Stimulated activated CD4-positive, alpha-beta T cell treated with anti-CD3 and anti-CD28 coated beads, Interleukin-2, amount 100 ng/mL, for 48 hours (primary cell): ENCODE measurements around the gene S100A4.
A peak's percentile ranks its signal among the peaks of the same experiment; 100 is the strongest.

Source experiments
- DNase-seq, 2 donors: peaks; one replicate each; pipeline ENCODE4 v3.0.0-alpha.2; 2020

The S100A4 gene

DNA sequence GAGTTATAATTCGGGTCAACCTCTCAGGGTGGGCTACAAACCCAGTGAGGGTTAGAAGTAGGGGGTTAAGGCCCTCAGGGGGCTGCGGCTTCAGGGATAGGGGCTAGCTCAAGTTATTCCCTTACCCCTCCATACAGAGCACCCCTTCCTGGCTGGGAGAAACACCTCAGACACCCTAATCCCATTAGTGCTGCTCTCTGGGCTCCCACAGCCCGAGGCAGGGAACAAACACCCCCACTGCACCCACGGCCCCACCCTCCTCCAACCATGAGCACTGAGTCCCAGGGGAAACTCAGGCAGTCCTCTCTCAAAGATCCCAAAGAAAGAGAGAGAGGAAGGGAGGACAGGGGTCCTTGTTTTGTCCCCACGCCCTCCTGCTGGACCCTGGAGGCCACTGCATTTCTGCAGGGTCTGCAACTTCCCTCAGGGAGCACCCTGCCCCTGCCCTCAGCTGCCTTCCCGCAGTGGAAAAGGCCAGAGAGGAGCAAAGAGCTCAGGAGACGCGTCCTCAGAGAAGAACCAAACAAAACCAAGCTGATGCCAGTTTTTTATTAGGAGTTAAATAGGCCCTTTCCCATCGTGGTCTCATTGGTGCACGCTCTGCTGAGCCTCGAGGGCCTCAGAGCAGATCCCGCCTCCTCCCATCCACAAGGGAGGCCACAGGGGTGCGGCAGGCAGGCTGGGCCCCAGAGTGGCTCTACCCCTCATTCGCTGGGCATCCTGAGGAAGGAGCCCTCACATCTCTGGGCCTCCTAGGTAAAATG lies 1.4 kb upstream of the S100A4 start:
- DNase-seq, result no peak

DNA sequence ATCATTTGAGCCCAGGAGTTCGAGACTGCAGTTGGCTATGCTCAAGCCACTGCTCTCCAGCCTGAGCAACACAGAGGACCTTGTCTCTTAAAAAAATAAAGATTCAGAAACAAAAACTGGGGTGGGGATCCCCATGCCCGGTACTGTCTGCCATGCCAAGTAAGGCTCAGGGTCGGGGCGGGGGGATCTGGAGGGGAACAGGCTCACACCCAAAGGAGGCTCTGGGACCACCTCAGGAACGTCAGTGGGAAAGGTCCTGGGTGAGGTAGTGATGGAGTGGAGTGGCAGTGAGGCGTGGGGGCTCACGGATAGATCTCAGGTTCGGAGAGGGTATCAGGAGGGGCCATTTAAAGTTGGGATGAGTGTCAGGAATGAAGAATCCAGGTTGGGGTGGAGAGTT lies 765 bp upstream of the S100A4 start:
- no peak for DNase-seq

DNA sequence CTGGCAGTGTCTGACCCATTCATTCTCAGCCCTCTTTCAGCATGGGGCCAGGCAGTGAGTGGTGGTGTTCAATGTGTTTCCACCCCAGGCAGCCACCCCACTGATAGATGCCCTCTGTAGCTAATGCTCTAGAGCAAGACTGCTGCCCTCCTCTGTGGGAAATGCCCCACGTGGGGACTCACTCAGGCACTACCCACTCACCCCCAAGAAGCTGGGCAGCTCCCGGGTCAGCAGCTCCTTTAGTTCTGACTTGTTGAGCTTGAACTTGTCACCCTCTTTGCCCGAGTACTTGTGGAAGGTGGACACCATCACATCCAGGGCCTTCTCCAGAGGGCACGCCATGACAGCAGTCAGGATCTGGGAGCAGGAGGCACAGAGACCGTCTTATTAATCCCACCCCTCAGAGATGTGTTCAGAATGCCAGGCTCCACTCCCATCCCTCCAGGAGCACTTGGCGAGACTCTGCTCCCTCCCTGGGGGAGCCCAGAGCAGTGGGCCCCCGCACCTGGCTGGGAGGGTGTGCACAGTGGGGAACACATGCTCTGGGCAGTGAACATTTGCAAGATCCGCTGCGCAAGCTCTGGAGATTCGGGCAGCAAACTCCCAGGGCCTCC lies 1.0 kb downstream of the S100A4 start:
- DNase-seq, result no peak

DNA sequence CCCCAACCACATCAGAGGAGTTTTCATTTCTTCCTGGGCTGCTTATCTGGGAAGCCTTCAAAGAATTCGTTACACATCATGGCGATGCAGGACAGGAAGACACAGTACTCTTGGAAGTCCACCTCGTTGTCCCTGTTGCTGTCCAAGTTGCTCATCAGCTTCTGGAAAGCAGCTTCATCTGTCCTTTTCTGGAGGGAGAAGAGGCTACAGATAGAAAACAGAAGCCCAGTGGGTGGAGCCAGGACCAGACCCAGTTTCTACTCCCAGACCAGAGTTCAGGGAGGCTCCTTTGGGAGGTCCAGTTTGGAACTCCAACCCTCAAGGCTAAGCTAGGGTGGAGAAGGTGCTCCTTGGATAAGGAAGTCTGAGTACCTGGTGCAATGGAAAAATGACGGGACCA lies 1.9 kb downstream of the S100A4 start:
- DNase-seq, result no peak

DNA sequence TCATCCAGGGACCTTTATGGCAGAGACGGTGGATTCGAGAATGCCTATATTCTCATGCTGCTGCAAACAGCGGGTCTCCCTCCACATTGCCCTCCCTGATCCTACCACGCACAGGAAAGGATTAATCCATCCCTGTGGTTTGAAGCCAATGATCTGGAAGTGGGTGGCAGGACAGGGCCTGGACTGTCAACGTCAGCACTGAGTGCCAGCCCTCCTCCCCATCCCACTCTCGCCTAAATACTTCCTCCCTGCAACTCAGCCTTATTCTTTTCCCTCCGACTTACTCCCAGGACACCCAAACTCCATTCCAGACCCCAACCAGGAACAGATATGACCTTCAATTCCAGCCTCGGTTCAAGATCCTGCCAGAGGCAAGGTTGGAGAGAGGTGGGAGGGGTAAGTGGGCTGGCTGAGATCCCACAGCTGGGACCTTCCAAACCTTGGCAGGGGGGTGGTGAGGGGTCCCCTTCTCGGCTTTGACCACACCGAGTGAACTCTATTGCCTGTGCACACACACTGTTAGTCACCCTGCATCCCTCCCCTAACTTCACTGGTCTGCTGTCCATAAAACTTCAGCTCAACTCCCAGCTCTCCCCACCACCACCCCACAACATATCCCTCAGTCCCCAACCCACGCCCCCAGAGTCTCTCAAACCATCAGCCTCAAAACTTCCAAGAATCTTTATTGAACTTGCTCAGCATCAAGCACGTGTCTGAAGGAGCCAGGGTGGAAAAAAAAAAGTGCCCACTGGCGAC lies 2.5 kb downstream of the S100A4 start:
- no peak for DNase-seq

DNA sequence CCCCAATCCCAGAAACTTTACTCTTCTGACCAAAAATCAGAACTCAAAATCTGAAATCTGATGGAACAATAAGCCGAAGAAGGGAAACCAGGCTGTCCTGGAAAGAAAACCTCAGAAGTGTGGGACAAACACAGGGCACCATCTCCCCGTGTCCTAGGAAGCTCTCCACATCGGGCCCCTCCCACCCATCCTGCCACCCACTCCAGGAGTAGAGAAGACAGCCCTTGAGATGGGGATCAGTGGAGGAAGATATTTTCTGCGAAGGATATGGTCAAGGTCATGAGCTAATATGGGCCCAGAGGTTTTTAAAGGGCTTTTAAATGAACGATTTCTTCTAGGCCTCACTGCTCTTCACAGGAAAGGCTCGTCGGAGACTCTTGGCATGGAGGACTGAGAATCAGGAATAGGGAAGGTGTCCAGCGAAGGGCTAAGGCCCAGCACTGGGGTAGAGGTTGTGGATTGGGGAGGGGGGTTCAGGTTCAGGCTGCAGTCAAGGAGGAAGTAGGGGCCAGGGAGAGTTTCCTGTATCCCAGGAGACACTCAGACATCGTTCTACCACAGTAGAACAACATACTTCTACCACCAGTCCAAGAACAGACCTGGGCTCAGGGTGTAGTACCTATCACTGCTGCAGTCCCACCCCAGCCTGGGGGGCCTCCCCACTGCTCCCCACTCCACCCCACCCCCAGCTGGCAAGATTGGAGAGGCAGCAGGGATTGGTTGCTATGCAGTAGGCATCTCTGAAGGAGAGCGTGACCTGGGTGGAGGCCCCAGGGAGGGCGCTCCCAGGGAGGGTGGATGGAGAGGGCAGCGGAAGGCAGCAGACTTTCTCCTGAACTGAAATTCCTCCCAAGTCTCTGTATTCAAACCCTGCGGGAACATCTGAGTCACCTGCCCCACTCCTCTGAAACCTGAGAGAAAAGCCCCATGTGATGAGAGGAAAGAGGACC lies 3.7 kb downstream of the S100A4 start:
- DNase-seq, result no peak

DNA sequence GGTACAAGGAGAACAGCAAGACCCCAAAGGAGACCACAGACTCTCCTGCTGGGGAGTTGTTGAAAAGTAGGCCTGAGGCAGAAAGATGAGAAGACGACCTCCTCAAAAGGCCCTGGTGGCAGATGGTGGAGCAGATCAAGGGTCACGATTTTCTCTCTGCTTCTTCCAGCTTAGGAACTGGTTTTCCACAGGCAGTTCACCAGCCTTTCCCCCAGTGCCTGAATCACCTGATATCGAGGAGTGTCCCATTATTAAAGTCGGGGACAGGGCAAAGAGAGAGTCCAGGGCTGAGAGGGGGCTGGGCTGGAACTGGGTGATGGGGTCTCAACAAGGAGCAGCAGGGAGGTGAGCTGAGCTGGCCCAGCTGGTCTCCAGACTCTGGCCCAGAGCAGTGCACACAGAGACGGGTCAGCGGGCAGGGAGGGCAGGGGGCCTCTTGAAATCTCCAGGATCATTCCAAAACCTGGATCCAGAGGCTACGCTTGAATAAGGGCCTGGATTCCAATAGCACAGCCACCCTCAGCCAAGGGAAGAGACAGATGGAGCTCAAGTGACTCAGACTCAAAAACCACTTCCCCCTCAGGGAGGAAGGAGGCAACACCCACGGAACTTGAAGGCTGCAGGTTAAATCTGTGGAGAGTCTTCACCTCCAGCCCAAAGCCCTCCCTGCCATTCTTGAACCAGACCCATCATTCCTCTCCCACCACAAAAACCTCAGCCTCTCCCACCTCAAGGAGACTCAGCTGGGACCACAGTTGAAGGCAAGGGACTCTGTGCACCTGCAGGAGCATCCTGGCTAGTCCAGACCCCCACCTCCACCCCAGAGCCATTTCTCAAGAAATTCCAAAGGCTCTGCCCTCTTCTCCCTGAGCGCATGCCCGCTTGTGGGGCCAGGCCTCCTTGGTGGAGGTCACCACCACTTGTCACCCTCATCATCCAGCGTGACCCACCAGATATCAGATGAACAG lies 4.9 kb downstream of the S100A4 start, which contains the start of gene S100A5:
TSS of gene S100A5 (minus strand) at position 541 of the 968 bp plus-strand sequence. CDS start 743 bp downstream, outside the sequence.
- peak in 1 of 2 donors; percentile 34 for DNase-seq

DNA sequence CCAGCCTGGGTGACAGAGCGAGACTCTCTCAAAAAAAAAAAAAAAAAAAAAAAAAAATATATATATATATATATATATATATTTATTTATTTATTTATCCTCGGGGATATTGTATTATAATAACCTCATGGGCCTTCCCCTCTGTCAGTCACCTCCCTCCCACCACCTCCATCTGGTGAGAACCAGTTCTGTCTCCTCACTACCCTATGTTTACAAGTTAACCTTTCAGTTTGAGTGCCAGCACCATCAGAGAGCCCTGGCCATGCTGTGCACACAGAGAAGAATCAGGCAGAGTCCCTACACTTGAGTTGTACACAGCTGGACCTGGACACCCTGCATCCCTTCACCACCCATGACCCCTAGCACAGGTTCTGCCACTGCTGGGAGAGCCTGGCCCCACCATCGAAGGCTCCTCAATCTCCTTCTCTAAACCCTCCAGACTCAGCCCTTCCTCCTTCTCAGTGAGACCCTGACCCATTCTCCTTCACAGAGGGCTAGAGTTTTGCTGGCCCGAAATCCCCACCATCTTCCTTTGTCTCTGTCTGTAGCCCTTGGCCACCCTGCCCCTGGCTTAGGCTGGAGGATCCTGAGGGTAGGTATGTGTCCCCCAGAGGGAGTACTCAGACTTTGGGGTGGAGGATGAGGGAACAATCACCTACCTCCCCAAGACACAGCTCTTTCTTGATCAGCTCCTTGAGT lies 6.1 kb downstream of the S100A4 start:
- DNase-seq, result no peak

DNA sequence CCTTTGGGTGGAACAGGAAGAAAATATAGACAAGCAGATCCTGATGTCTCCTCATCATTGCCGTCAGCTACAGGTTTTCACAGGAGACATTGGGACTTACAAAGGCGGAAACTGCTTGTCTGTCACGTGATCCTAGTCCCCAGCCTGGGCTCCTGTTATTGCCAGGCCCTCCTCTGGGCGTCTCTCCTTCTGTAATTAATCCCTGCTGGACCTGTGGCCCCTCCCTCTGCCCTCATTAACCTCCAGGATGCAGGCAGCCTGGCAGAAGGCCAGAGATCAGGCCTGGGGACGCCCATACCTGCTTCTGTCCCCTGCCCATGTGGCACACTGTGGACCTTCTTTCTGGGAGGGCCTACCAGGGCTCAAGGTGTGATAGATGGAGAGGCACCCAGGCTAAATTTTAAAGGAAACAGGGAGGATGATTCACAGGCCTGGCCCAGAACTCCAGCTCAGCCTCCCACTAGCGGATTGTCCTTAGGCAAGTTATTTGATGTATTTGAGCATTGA lies 7.2 kb downstream of the S100A4 start:
- no peak for DNase-seq

DNA sequence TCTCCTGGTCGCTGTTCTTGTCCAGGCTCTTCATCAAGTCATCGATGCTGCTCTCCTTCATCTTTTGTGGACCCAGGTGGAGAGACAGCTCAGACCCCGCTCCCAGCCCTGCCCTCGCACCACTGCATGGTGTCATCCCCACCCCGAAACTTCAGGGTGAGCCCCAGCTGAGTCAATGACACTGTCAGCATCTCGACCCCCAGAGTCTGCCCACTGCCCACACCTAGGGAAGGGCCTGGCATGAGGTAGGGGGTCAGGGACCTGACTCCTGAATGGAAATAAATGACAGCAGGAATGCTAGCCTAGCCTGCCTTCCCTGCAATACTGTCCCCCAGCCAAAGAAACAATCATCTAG lies 8.3 kb downstream of the S100A4 start:
- DNase-seq, result no peak

DNA sequence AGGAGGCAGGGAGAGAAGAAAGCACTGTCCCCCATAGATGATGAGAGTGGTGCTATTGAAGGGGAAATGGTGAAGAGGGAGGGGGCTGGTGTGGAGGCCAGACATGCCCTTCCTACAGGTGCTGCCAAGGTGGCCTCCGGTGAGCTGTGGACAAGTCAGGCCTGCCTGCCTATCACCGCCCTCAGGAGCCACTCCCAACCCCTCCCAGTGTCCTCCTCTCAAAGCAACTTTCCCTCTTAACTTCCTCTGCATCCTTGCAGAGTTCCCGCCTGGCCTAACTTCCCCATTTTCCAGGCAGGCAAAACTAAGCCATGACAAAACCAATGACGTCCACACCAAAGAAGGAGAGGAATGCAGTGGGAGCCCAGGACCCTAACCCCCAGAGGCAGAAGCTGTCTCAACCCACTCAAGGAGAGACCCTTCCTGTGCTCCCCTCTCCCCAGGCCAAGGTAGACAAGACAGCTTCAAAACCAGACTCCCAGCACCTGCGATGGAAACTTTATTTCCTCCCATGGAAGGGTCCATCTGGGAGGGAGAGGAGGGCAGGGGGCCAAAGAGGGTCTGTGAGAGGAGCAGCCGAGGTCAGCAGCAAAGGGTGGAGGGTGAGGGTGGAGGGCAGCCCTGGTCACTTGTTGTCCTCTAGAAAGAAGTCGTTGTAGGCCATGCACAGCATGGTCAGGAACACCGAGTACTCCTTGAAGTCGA lies 8.8 kb downstream of the S100A4 start:
- DNase-seq, result no peak

DNA sequence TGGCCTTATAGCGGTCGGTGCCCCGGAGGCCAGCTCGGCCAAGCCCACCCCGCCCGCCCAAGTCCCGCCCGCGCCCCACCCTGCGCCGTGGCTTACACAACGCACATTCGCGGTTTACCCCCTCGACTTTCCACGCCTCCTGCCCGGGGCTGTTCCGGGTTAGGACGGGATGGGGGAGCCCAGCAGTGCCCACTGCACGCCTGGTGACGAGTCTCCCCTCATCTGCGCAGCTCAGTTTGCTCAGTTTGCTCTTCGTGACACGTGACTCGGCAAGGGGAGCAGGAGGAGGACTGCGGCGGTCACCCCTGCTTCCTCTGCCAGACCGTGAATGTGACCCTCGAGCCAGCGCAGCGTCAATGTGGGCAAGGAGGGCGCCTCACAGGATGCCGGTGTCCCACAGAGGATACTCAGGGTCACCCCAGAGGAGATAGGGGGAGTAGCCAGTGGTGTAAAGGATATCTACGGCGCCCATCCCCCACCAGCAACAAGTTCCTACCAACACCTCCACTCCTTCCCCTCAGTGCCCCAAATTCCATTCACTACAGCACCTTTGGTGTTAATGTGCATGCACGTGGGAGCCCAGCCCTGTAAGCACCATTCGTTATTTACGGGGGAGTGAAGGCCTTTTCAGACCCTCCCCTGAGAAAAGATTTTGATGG lies 9.5 kb downstream of the S100A4 start:
- peak; percentile 60 to 69 for DNase-seq

DNA sequence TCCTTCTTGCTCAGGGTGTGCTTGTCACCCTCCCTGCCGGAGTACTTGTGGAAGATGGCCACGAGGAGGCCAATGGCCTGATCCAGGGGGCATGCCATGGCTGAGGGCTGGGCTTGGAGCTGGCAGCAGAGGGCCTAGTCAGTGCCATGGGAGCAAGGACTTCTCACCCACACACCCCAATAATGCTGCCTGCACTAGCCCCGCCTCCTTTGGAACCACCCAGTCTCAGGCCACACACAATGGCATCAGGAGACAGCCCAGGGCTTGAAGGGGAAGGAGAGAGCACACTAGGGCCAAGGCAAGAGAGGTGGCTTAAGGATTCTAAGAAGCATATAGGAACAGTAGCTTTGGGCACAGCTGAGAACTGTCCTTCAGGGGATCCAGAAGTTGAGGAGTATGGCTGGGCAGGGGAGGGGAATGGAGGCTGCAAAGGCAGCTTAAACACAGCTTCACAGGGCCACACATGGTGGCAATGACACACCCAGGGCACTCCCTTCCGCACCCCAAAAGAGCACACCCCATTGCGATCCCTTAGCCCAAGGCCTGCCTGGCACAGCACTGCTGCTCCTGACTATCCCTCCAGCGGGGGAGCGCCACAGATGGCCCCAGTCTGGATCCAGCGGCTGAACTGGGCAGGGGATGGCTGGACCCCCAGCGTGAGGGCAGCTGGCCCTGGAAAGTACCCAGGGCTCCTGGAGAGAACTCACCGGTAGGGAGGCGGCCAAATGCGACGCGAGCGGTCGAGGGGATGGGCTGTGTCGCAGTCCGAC lies 10.2 kb downstream of the S100A4 start, which contains the start of gene S100A6:
TSS of gene S100A6 (minus strand) at position 750 of the 770 bp plus-strand sequence. CDS start at position 98, 652 bp downstream.
- no peak for DNase-seq

DNA sequence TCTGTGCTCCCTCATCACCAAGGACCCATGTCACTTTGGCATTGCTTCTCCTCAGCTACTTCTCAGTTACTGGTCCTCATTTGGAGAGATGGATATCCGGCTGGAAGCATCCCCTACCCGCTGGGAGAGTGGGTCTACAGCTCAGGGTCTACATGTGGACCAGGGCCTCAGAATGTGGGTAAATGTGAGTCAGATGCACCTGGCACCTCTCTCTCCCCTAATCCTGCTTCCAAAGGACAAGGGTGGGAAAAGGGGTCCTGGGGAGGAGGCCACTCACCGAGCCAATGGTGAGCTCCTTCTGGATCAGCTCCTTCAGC lies 10.7 kb downstream of the S100A4 start:
- DNase-seq, result no peak

DNA sequence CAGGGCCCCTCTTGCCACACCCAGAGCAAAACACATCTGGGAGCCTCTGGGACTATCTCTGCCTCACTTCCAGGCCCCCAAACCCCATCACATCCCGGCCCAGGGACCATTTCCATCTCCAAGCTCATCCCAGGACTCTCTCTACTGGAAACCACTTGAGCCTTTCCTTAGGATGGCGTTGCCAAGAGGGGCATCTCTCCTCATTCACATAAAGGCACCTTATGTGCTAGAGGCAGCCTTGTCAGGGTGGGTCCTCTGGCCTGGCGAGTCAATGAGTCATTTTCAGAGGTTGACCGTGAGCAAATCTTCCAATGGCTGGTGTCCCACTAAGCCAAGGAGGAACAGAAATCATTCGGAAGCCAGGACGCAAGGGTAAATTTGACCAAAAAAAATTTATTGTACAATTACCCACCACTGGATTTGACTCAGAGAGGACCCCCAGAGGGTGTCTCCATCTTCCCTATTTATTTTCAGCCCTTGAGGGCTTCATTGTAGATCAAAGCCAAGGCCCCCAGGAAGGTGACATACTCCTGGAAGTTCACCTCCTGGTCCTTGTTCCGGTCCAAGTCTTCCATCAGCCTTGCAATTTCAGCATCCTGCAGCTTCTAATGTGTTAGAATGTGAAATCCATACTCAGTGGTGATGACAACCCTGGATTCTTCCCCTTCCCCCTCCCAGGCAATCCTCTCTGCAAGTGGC lies 11.2 kb downstream of the S100A4 start:
- no peak for DNase-seq

DNA sequence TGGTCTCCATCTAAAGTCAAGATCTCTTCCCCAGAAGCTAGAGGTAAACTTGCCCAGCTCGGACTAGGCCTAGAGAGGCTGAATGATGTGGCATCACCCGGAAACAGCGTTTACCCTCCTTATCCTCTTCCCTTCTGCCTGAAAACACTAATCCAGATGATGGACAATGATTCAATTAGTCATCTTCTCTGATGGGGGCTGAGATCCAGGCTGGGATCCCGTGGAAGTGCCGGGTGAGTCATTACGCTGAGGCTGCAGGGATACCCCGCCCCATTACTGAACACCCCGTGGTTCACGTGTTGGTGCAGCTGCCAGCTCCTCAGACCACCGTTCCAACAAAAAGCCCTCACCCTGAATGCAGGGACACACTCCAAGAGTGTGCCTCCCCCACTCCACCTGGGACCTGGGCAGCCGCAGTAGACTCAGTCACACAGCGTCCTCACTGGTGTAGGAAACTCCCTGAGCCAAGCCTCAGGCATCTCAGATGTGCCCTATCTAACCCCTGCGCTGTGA lies 11.9 kb downstream of the S100A4 start:
- DNase-seq, result no peak

DNA sequence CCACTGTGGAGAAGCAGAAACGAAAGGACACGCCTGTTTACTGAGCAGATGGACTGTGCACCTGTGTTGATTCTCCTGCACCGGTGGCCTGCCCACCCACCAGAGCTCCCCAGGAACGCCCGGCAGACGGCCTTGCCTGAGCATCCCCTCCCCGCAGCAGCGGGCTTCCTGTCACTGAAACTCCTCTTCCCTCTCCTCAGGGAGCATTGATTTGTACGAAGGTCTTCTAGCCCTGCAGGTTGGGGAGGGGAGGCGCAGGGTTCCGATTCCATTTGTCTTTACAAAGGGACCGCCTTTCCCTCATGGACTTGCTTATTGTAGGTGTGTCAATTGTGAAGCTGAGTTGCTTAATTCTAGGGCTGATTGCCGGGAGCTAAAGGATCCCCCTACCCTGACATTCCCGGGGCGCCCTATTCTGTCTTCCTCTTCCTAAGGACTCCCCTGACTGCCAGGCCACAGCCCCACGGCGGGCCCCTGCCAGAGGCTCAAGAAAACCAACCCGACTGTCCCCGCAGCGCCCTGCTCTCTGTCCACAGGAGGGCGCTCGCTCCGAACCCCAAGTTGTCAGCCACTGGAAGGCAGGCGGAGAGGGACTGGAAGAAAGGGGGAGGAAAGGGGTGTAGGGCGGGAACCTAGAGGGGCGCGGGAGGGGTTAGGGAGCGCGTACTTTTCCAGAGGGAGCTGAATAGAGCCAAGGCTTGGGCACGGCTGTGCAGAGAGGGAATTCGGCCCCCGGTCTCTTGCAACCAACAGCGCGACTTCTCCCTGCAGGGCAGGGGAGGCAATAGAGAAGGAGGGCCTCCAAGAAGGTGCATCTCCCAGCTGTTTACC lies 12.6 kb downstream of the S100A4 start:
- DNase-seq, result peak; percentile 80 to 81
